HepG2 (cell line): ENCODE data around the gene LRRFIP2. TPM values are rescaled to one million over a fixed set of nuclear protein-coding genes. Genes with fewer than 3 reads are reported as not detected.
A peak's percentile ranks its signal among the peaks of the same experiment; 100 is the strongest.

Source experiments
- FOXK1 ChIP-seq: sonication (generic); formaldehyde crosslinking; IDR thresholded peaks from 2 replicates; pipeline ENCODE4 v1.4.0; 2020; ENCODE audit warnings: low read depth, missing genetic modification reagents, borderline replicate concordance
- ISL2 ChIP-seq: sonication (generic); formaldehyde crosslinking; IDR thresholded peaks from 2 replicates; pipeline ENCODE4 v1.5.0; 2020; ENCODE audit warnings: missing genetic modification reagents
- MEIS2 ChIP-seq: sonication (generic); formaldehyde crosslinking; IDR thresholded peaks from 2 replicates; pipeline ENCODE4 v1.9.0; 2021; ENCODE audit warnings: mild to moderate bottlenecking, missing genetic modification reagents
- MTA1 ChIP-seq: sonication (generic); formaldehyde crosslinking; IDR thresholded peaks from 2 replicates; pipeline ENCODE4 v1.4.0; 2020; ENCODE audit warnings: missing genetic modification reagents, mild to moderate bottlenecking, borderline replicate concordance
- MTF1 ChIP-seq: sonication (generic); formaldehyde crosslinking; IDR thresholded peaks from 2 replicates; pipeline ENCODE4 v1.5.0; 2020; ENCODE audit warnings: missing genetic modification reagents
- NCOR1 ChIP-seq: fragments of 200-600 bp; sonication (generic); IDR thresholded peaks from 2 replicates; pipeline ENCODE4 v1.7.0; 2017; ENCODE audit warnings: antibody characterized with exemption, low read length, borderline replicate concordance
- NR2F6 ChIP-seq, 2 experiments: IDR thresholded peaks; 2 replicates each; pipeline ENCODE4 v1.6.1; 2016; ENCODE audit warnings: antibody characterized with exemption in 1 of 2, mild to moderate bottlenecking in 1 of 2
- SALL1 ChIP-seq: sonication (generic); formaldehyde crosslinking; IDR thresholded peaks from 2 replicates; pipeline ENCODE4 v1.8.0; 2022; ENCODE audit warnings: mild to moderate bottlenecking, missing genetic modification reagents
- TBX3 ChIP-seq: fragments of 450-650 bp; IDR thresholded peaks from 2 replicates; pipeline ENCODE4 v1.6.1; 2017; ENCODE audit warnings: antibody characterized with exemption, mild to moderate bottlenecking, inconsistent platforms, borderline replicate concordance
- TOPORS ChIP-seq: sonication (generic); formaldehyde crosslinking; IDR thresholded peaks from 2 replicates; pipeline ENCODE4 v1.8.0; 2023; ENCODE audit warnings: mild to moderate bottlenecking, missing genetic modification reagents
- TP53 ChIP-seq: sonication (generic); formaldehyde crosslinking; conservative IDR thresholded peaks from 2 replicates; pipeline ENCODE4 v1.4.0; 2020; ENCODE audit warnings: missing genetic modification reagents
- ZFP36 ChIP-seq: fragments of 150-350 bp; IDR thresholded peaks from 2 replicates; pipeline ENCODE4 v1.6.1; 2018; ENCODE audit warnings: borderline replicate concordance, low read length, low read depth; ENCODE audit not compliant: partially characterized antibody
- ZNF282 ChIP-seq: fragments of 450-650 bp; IDR thresholded peaks from 2 replicates; pipeline ENCODE4 v1.6.1; 2018; ENCODE audit not compliant: partially characterized antibody
- ZNF572 ChIP-seq: sonication (generic); formaldehyde crosslinking; IDR thresholded peaks from 2 replicates; pipeline ENCODE4 v1.5.1; 2020; ENCODE audit warnings: mild to moderate bottlenecking, missing genetic modification reagents
- polyA plus RNA-seq, 8 experiments: library from polyadenylated mRNA; depleted of rRNA in 3 of 8; stranded (reverse) in 7 of 8; unstranded in 1 of 8; fragments of >200 nt; fragmentation: Illumina TruSeq in 4 of 8; extraction: Trizol in 4 of 8; gene quantifications; 2 replicates each; pipeline versions ENCODE4 v1.2.1 to v1.2.3, GENCODE V29; 2011 to 2016; ENCODE audit warnings: low read depth in 4 of 8, missing spikeins in 1 of 8, mixed read lengths in 1 of 8; ENCODE audit not compliant: insufficient read depth in 1 of 8
- total RNA-seq, 5 experiments: library from RNA; depleted of rRNA; stranded (reverse); fragments of >200 nt; fragmentation: Illumina TruSeq; extraction: Trizol; gene quantifications; 2 replicates each; pipeline ENCODE4 v1.2.3, GENCODE V29; 2016; ENCODE audit warnings: low read depth in 1 of 5
- TF ChIP-seq, protein P1 (sequence below): sonication (generic); formaldehyde crosslinking; IDR thresholded peaks from 2 replicates; pipeline ENCODE4 v1.4.0; 2020; ENCODE audit warnings: missing genetic modification reagents, mild to moderate bottlenecking, borderline replicate concordance
- TF ChIP-seq, protein P2 (sequence below): sonication (generic); formaldehyde crosslinking; IDR thresholded peaks from 2 replicates; pipeline ENCODE4 v1.4.0; 2020; ENCODE audit warnings: missing genetic modification reagents
- TF ChIP-seq, protein P3 (sequence below): fragments of 450-650 bp; IDR thresholded peaks from 2 replicates; pipeline ENCODE4 v1.6.1; 2017; ENCODE audit warnings: mild to moderate bottlenecking

The LRRFIP2 gene
- total and polyA plus RNA-seq, 2 of the 13 experiments (the other 11 are each of a cell fraction or from before 2014, with no cell fraction given), result 13.5 to 32.2 TPM

DNA sequence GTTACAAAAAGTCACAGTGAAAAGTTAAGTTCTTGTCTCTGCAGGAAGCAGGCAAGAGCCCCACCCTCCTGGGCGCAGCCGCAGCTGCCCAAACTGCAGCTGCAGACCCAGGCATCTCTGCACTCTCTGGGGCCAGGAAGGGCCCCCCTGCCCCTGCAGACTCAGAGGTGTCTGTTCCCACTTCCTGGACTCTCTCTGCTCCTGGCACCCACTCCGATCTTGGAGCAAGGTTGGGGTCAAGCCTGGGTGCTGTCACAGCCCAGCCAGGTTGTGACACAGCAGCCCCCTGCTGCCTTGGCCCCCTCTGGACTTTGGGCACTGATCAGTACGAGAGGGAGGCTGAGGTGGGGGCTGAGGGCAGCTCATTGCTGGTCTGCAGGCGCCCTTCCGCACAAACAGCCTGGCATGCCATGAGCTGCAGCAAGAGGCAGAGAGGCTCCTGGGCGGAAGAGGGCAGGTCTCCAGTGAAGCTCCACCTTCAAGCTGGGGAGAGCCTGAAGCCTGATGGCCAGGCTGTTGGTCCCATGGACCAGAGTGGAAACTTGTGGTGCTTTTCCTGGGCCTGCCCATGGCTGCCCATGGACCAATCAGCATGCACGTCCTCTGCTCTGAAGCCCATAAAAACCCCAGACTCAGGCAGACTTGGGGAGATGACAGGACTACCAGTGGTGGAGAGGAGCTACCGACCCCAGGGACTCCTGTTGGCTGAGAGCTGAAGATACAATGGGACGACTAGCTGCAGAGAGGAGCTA lies 42.9 kb upstream of the LRRFIP2 start (continued):
- TF ChIP-seq TBX3 (peak; percentile 11; the same call in 1 of the 2 replicates), ZNF282 (no peak), NR2F6 (IDR thresholded peaks at IDR 0.05) (peak; percentile 65), NR2F6 (CRISPR knock-in tag; IDR thresholded peaks at IDR 0.05) (peak; percentile 74), NCOR1 (peak; percentile 56; the same call in 1 of the 2 replicates), ZNF572 (CRISPR knock-in tag) (peak; percentile 36; the same call in 1 of the 2 replicates), ISL2 (CRISPR knock-in tag) (peak; percentile 35; the same call in 1 of the 2 replicates), SALL1 (peak; percentile 96), FOXK1 (CRISPR knock-in tag) (no peak), TP53 (CRISPR knock-in tag) (peak; percentile 70; the same call in 1 of the 2 replicates), MEIS2 (CRISPR knock-in tag) (peak; percentile 86; the same call in 1 of the 2 replicates), ZFP36 (no peak), MTF1 (CRISPR knock-in tag) (no peak), MTA1 (CRISPR knock-in tag) (peak; percentile 98), TOPORS (0 out of 2 replicates have a peak, but pooled peaks have one; percentile 37)
- TF ChIP-seq, protein P1, sequence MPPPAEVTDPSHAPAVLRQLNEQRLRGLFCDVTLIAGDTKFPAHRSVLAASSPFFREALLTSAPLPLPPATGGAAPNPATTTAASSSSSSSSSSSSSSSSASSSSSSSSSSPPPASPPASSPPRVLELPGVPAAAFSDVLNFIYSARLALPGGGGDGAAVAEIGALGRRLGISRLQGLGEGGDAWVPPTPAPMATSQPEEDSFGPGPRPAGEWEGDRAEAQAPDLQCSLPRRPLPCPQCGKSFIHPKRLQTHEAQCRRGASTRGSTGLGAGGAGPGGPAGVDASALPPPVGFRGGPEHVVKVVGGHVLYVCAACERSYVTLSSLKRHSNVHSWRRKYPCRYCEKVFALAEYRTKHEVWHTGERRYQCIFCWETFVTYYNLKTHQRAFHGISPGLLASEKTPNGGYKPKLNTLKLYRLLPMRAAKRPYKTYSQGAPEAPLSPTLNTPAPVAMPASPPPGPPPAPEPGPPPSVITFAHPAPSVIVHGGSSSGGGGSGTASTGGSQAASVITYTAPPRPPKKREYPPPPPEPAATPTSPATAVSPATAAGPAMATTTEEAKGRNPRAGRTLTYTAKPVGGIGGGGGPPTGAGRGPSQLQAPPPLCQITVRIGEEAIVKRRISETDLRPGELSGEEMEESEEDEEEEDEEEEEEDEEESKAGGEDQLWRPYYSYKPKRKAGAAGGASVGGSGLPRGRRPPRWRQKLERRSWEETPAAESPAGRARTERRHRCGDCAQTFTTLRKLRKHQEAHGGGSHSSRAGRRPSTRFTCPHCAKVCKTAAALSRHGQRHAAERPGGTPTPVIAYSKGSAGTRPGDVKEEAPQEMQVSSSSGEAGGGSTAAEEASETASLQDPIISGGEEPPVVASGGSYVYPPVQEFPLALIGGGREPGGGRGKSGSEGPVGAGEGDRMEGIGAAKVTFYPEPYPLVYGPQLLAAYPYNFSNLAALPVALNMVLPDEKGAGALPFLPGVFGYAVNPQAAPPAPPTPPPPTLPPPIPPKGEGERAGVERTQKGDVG (CRISPR knock-in tag), result no peak; the same call in 1 of the 2 replicates
- TF ChIP-seq, protein P2, sequence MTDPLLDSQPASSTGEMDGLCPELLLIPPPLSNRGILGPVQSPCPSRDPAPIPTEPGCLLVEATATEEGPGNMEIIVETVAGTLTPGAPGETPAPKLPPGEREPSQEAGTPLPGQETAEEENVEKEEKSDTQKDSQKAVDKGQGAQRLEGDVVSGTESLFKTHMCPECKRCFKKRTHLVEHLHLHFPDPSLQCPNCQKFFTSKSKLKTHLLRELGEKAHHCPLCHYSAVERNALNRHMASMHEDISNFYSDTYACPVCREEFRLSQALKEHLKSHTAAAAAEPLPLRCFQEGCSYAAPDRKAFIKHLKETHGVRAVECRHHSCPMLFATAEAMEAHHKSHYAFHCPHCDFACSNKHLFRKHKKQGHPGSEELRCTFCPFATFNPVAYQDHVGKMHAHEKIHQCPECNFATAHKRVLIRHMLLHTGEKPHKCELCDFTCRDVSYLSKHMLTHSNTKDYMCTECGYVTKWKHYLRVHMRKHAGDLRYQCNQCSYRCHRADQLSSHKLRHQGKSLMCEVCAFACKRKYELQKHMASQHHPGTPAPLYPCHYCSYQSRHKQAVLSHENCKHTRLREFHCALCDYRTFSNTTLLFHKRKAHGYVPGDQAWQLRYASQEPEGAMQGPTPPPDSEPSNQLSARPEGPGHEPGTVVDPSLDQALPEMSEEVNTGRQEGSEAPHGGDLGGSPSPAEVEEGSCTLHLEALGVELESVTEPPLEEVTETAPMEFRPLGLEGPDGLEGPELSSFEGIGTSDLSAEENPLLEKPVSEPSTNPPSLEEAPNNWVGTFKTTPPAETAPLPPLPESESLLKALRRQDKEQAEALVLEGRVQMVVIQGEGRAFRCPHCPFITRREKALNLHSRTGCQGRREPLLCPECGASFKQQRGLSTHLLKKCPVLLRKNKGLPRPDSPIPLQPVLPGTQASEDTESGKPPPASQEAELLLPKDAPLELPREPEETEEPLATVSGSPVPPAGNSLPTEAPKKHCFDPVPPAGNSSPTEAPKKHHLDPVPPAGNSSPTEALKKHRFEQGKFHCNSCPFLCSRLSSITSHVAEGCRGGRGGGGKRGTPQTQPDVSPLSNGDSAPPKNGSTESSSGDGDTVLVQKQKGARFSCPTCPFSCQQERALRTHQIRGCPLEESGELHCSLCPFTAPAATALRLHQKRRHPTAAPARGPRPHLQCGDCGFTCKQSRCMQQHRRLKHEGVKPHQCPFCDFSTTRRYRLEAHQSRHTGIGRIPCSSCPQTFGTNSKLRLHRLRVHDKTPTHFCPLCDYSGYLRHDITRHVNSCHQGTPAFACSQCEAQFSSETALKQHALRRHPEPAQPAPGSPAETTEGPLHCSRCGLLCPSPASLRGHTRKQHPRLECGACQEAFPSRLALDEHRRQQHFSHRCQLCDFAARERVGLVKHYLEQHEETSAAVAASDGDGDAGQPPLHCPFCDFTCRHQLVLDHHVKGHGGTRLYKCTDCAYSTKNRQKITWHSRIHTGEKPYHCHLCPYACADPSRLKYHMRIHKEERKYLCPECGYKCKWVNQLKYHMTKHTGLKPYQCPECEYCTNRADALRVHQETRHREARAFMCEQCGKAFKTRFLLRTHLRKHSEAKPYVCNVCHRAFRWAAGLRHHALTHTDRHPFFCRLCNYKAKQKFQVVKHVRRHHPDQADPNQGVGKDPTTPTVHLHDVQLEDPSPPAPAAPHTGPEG (CRISPR knock-in tag), result no peak
- TF ChIP-seq, protein P3, sequence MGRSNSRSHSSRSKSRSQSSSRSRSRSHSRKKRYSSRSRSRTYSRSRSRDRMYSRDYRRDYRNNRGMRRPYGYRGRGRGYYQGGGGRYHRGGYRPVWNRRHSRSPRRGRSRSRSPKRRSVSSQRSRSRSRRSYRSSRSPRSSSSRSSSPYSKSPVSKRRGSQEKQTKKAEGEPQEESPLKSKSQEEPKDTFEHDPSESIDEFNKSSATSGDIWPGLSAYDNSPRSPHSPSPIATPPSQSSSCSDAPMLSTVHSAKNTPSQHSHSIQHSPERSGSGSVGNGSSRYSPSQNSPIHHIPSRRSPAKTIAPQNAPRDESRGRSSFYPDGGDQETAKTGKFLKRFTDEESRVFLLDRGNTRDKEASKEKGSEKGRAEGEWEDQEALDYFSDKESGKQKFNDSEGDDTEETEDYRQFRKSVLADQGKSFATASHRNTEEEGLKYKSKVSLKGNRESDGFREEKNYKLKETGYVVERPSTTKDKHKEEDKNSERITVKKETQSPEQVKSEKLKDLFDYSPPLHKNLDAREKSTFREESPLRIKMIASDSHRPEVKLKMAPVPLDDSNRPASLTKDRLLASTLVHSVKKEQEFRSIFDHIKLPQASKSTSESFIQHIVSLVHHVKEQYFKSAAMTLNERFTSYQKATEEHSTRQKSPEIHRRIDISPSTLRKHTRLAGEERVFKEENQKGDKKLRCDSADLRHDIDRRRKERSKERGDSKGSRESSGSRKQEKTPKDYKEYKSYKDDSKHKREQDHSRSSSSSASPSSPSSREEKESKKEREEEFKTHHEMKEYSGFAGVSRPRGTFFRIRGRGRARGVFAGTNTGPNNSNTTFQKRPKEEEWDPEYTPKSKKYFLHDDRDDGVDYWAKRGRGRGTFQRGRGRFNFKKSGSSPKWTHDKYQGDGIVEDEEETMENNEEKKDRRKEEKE, result no peak
